HEK293T (cell line): ENCODE results near the gene PEX16.

Experiments used
- ARNT ChIP-seq: fragments of 450-650 bp; IDR thresholded peaks from 2 replicates; pipeline ENCODE4 v1.6.1; 2017; ENCODE audit warnings: mild to moderate bottlenecking
- BHLHE40 ChIP-seq: fragments of 450-650 bp; IDR thresholded peaks from 2 replicates; pipeline ENCODE4 v1.6.1; 2016; ENCODE audit warnings: mild to moderate bottlenecking, moderate library complexity, borderline replicate concordance
- CTBP1 ChIP-seq: fragments of 450-650 bp; IDR thresholded peaks from 2 replicates; pipeline ENCODE4 v1.6.1; 2016; ENCODE audit warnings: borderline replicate concordance
- ELF4 ChIP-seq: fragments of 450-650 bp; IDR thresholded peaks from 2 replicates; pipeline ENCODE4 v1.6.1; 2017; ENCODE audit warnings: antibody characterized with exemption
- FOXA1 ChIP-seq: fragments of 450-650 bp; IDR thresholded peaks from 2 replicates; pipeline ENCODE4 v1.6.1; 2016; ENCODE audit warnings: mild to moderate bottlenecking
- FOXK2 ChIP-seq: fragments of 450-650 bp; IDR thresholded peaks from 2 replicates; pipeline ENCODE4 v1.6.1; 2016; ENCODE audit warnings: mild to moderate bottlenecking
- FOXM1 ChIP-seq: fragments of 450-650 bp; IDR thresholded peaks from 2 replicates; pipeline ENCODE4 v1.6.1; 2017; ENCODE audit warnings: mild to moderate bottlenecking, borderline replicate concordance
- HDGF ChIP-seq: fragments of 450-650 bp; IDR thresholded peaks from 2 replicates; pipeline ENCODE4 v1.6.1; 2017; ENCODE audit warnings: antibody characterized with exemption, borderline replicate concordance
- NFRKB ChIP-seq: fragments of 450-650 bp; IDR thresholded peaks from 2 replicates; pipeline ENCODE4 v1.6.1; 2016; ENCODE audit warnings: mild to moderate bottlenecking, moderate library complexity
- PKNOX1 ChIP-seq: fragments of 450-650 bp; IDR thresholded peaks from 2 replicates; pipeline ENCODE4 v1.6.1; 2016
- SP1 ChIP-seq: fragments of 450-650 bp; IDR thresholded peaks from 2 replicates; pipeline ENCODE4 v1.6.1; 2017
- SUZ12 ChIP-seq: fragments of 450-650 bp; IDR thresholded peaks from 2 replicates; pipeline ENCODE4 v1.6.1; 2016; ENCODE audit warnings: mild to moderate bottlenecking
- TARDBP ChIP-seq: fragments of 450-650 bp; IDR thresholded peaks from 2 replicates; pipeline ENCODE4 v1.6.1; 2016
- ZNF384 ChIP-seq: fragments of 450-650 bp; IDR thresholded peaks from 2 replicates; pipeline ENCODE4 v1.6.1; 2016

DNA sequence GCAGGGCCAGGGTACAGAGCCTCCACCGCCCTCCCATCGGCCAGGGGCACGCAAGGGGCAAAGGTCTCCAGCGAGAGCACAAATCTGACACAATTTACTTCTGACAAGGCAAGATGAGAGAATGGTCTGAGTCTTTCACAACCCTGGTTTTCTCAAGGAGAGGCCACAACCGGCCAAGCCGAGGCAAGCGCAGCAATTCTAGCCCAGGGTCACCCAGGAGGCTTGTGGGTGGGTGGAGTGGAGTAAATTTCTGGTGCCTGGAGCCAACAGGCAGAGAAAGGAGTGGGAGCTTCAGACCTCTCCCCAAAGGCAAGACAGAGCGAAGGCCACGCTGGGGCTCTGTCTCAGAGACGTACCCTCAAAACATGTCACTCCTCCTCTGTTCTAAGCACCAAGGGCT lies 14.1 kb upstream of the PEX16 start:
- TF ChIP-seq FOXM1 (no peak), PKNOX1 (no peak), CTBP1 (no peak), NFRKB (no peak), TARDBP (no peak), ZNF384 (no peak), SP1 (no peak), ELF4 (no peak), ARNT (no peak), FOXA1 (no peak), BHLHE40 (no peak), HDGF (no peak), FOXK2 (no peak), SUZ12 (no peak)
